HUES48 (cell line): ENCODE measurements around the gene TSHZ2.

Experiments
- H3K27ac ChIP-seq: one replicate; pipeline ENCODE4 v1.7.0; 2013; ENCODE audit warnings: low read depth, low read length, inconsistent platforms
- H3K27me3 ChIP-seq: 2 replicates; pipeline ENCODE4 v1.6.1; 2013; ENCODE audit warnings: mild to moderate bottlenecking, low read length; ENCODE audit not compliant: control insufficient read depth, insufficient read depth
- H3K36me3 ChIP-seq: 2 replicates; pipeline ENCODE4 v1.6.1; 2013; ENCODE audit warnings: low read length; ENCODE audit not compliant: control insufficient read depth, insufficient read depth
- H3K4me1 ChIP-seq: 2 replicates; pipeline ENCODE4 v1.6.1; 2013; ENCODE audit warnings: mild to moderate bottlenecking, low read length; ENCODE audit not compliant: control insufficient read depth, insufficient read depth
- H3K4me3 ChIP-seq: 2 replicates; pipeline ENCODE4 v1.5.1; 2013; ENCODE audit warnings: mild to moderate bottlenecking, low read depth, low read length
- H3K9ac ChIP-seq: 2 replicates; pipeline ENCODE4 v1.6.1; 2013; ENCODE audit warnings: mild to moderate bottlenecking, low read depth, low read length, moderate library complexity
- H3K9me3 ChIP-seq: 2 replicates; pipeline ENCODE4 v1.6.1; 2013; ENCODE audit warnings: low read length; ENCODE audit not compliant: control insufficient read depth, insufficient read depth

Gene TSHZ2

GRCh38 chr20:52941808-52942207 is 30.4 kb upstream of the TSHZ2 start:
- no peaks in the 10 kb centered on the region for H3K36me3 ChIP-seq
- no peaks in the 10 kb centered on the region for H3K27me3 ChIP-seq
- no peak overlapping the region for H3K4me3 ChIP-seq
- no peak overlapping the region for H3K27ac ChIP-seq
- H3K9ac ChIP-seq, result no peak overlapping the region
- H3K9me3 ChIP-seq, result no peaks in the 10 kb centered on the region
- no peaks in the 10 kb centered on the region for H3K4me1 ChIP-seq

GRCh38 chr20:52943185-52943841 is 28.8 kb upstream of the TSHZ2 start:
- H3K9me3 ChIP-seq, result no peaks in the 10 kb centered on the region

GRCh38 chr20:52945268-52945667 is 26.9 kb upstream of the TSHZ2 start:
- Histone ChIP-seq H3K27ac (no peak overlapping the region), H3K9ac (no peak overlapping the region), H3K9me3 (no peaks in the 10 kb centered on the region), H3K36me3 (no peaks in the 10 kb centered on the region), H3K27me3 (no peaks in the 10 kb centered on the region), H3K4me1 (no peaks in the 10 kb centered on the region), H3K4me3 (no peak overlapping the region)

More at GRCh38 chr20:52943185-52943841, 28.8 kb upstream of the TSHZ2 start:
- H3K9ac ChIP-seq, result no peak overlapping the region
- no peaks in the 10 kb centered on the region for H3K36me3 ChIP-seq
- no peak overlapping the region for H3K4me3 ChIP-seq
- H3K27ac ChIP-seq, result no peak overlapping the region
- H3K27me3 ChIP-seq, result no peaks in the 10 kb centered on the region
- no peaks in the 10 kb centered on the region for H3K4me1 ChIP-seq

- Histone ChIP-seq H3K9me3 (no peaks in the 10 kb centered on the region), H3K4me1 (no peaks in the 10 kb centered on the region), H3K36me3 (no peaks in the 10 kb centered on the region), H3K4me3 (no peak overlapping the region), H3K27me3 (no peaks in the 10 kb centered on the region), H3K9ac (no peak overlapping the region), H3K27ac (no peak overlapping the region)
These were observed 26.2 kb upstream of the TSHZ2 start for GRCh38 chr20:52945862-52946522.

- Histone ChIP-seq H3K9me3 (no peaks in the 10 kb centered on the region), H3K36me3 (no peaks in the 10 kb centered on the region), H3K9ac (no peak overlapping the region), H3K4me1 (no peaks in the 10 kb centered on the region), H3K27me3 (no peaks in the 10 kb centered on the region), H3K4me3 (no peak overlapping the region), H3K27ac (no peak overlapping the region)
These were observed 23.7 kb upstream of the TSHZ2 start for GRCh38 chr20:52948491-52948890.

GRCh38 chr20:52953020-52953419 is 19.1 kb upstream of the TSHZ2 start:
- H3K9me3 ChIP-seq, result no peaks in the 10 kb centered on the region
- no peak overlapping the region for H3K9ac ChIP-seq
- H3K4me1 ChIP-seq, result no peaks in the 10 kb centered on the region
- no peaks in the 10 kb centered on the region for H3K36me3 ChIP-seq
- no peak overlapping the region for H3K4me3 ChIP-seq
- H3K27ac ChIP-seq, result no peak overlapping the region
- H3K27me3 ChIP-seq, result no peaks in the 10 kb centered on the region

GRCh38 chr20:52954849-52955248 is 17.3 kb upstream of the TSHZ2 start:
- Histone ChIP-seq H3K36me3 (no peaks in the 10 kb centered on the region), H3K9me3 (no peaks in the 10 kb centered on the region), H3K4me1 (no peaks in the 10 kb centered on the region), H3K4me3 (no peak overlapping the region), H3K27me3 (no peaks in the 10 kb centered on the region), H3K27ac (no peak overlapping the region), H3K9ac (no peak overlapping the region)

GRCh38 chr20:52958211-52958610 is 13.9 kb upstream of the TSHZ2 start:
- Histone ChIP-seq H3K27ac (no peak overlapping the region), H3K9me3 (no peaks in the 10 kb centered on the region), H3K4me3 (no peak overlapping the region)

GRCh38 chr20:52959125-52959524 is 13.0 kb upstream of the TSHZ2 start:
- no peak overlapping the region for H3K27ac ChIP-seq
- no peak overlapping the region for H3K4me3 ChIP-seq
- no peaks in the 10 kb centered on the region for H3K4me1 ChIP-seq
- H3K9ac ChIP-seq, result no peak overlapping the region
- H3K36me3 ChIP-seq, result no peaks in the 10 kb centered on the region
- H3K9me3 ChIP-seq, result no peaks in the 10 kb centered on the region
- H3K27me3 ChIP-seq, result no peaks in the 10 kb centered on the region

More at GRCh38 chr20:52958211-52958610, 13.9 kb upstream of the TSHZ2 start:
- Histone ChIP-seq H3K27me3 (no peaks in the 10 kb centered on the region), H3K4me1 (no peaks in the 10 kb centered on the region), H3K9ac (no peak overlapping the region), H3K36me3 (no peaks in the 10 kb centered on the region)

GRCh38 chr20:52962183-52962582 is 10.0 kb upstream of the TSHZ2 start:
- no peaks in the 10 kb centered on the region for H3K27me3 ChIP-seq
- H3K36me3 ChIP-seq, result no peaks in the 10 kb centered on the region
- H3K4me3 ChIP-seq, result no peak overlapping the region
- no peaks in the 10 kb centered on the region for H3K9me3 ChIP-seq
- H3K27ac ChIP-seq, result no peak overlapping the region
- no peak overlapping the region for H3K9ac ChIP-seq
- no peaks in the 10 kb centered on the region for H3K4me1 ChIP-seq

- no peak overlapping the region for H3K27ac ChIP-seq
- H3K4me3 ChIP-seq, result no peak overlapping the region
- no peak overlapping the region for H3K9ac ChIP-seq
- no peaks in the 10 kb centered on the region for H3K27me3 ChIP-seq
- no peaks in the 10 kb centered on the region for H3K9me3 ChIP-seq
- H3K4me1 ChIP-seq, result no peaks in the 10 kb centered on the region
- no peaks in the 10 kb centered on the region for H3K36me3 ChIP-seq
These were observed 9.0 kb upstream of the TSHZ2 start for GRCh38 chr20:52963131-52963530.
